HepG2 (cell line): ENCODE data around the gene POU5F1. TPM values are rescaled to one million over a fixed set of nuclear protein-coding genes. Genes with fewer than 3 reads are reported as not detected.

ENCODE experiments used
- ATAC-seq: fragments of 200-7000 bp; cut with Tn5 transposase; 3 replicates; pipeline ENCODE4 v1.9.1; 2020; ENCODE audit warnings: mild to moderate bottlenecking, moderate library complexity
- BruUV-seq: library from RNA; stranded (reverse); fragments of 400-500 nt; replicated peaks from 2 replicates; lab custom pipeline; 2021; lab: Mats Ljungman, UMichigan
- CTCF ChIA-PET: fragments of 300-600 bp; formaldehyde crosslinking; extraction: SDS; loops from one replicate; lab custom pipeline; 2021; ENCODE audit warnings: low total read pairs, inconsistent platforms, low intra/inter-chr PET ratio; lab: Yijun Ruan, JAX
- POLR2A ChIA-PET: fragments of 350-600 bp; sonication (Branson Sonifier 250); formaldehyde crosslinking; loops from one replicate; lab custom pipeline; 2020; ENCODE audit warnings: antibody characterized with exemption, inconsistent platforms; lab: Yijun Ruan, JAX
- DNase-seq: peaks from one replicate; pipeline ENCODE4 v3.0.0-alpha.2; 2015; ENCODE audit warnings: low spot score
- FAIRE-seq: peaks from 3 replicates; lab custom pipeline; 2011; peaks lifted over from hg19 to GRCh38; lab: Jason Lieb, UNC
- H2AFZ ChIP-seq: one replicate; pipeline ENCODE4 v1.6.1; 2011; ENCODE audit warnings: low read length, inconsistent platforms
- H3K27ac ChIP-seq: fragments of 300-600 bp; 3 replicates; pipeline ENCODE4 v1.8.0; 2011; ENCODE audit warnings: mixed run types, mild to moderate bottlenecking, mixed read lengths, low read length, inconsistent platforms; ENCODE audit not compliant: insufficient read depth; ENCODE audit errors: extremely low read length
- H3K27me3 ChIP-seq, 2 experiments: fragments of 200-600 bp in 1 of 2; 2 replicates in 1 of 2; 3 replicates in 1 of 2; pipeline versions ENCODE4 v1.6.0 to v1.8.0; 2011; ENCODE audit warnings: low read length in 2 of 2, mild to moderate bottlenecking in 2 of 2, moderate library complexity in 2 of 2, inconsistent platforms in 1 of 2; ENCODE audit not compliant: insufficient read depth in 2 of 2, control insufficient read depth in 1 of 2
- H3K36me3 ChIP-seq, 2 experiments: fragments of 200-600 bp in 1 of 2; replicated peaks in 1 of 2; 2 replicates in 1 of 2; 3 replicates in 1 of 2; pipeline versions ENCODE4 v1.5.1 to v1.8.0; 2011; ENCODE audit warnings: low read length in 2 of 2, inconsistent platforms in 1 of 2; ENCODE audit not compliant: insufficient read depth in 2 of 2, control insufficient read depth in 1 of 2
- H3K4me1 ChIP-seq: 2 replicates; pipeline ENCODE4 v1.5.1; 2012; ENCODE audit warnings: low read length, inconsistent platforms; ENCODE audit not compliant: insufficient read depth
- H3K4me2 ChIP-seq: 2 replicates; pipeline ENCODE4 v1.6.0; 2011; ENCODE audit warnings: low read depth, low read length, inconsistent platforms
- H3K4me3 ChIP-seq, 3 experiments: fragments of 200-600 bp in 1 of 3; sonication (generic), shearing (Covaris generic) in 1 of 3; replicated peaks in 1 of 3; 2 replicates each; pipeline ENCODE4 v1.5.1; 2011 to 2016; ENCODE audit warnings: low read length in 3 of 3, inconsistent platforms in 2 of 3, low read depth in 2 of 3, mild to moderate bottlenecking in 2 of 3, control low read depth in 1 of 3, mixed read lengths in 1 of 3; ENCODE audit not compliant: insufficient read depth in 1 of 3
- H3K79me2 ChIP-seq: one replicate; pipeline ENCODE4 v1.6.1; 2011; ENCODE audit warnings: low read length, inconsistent platforms; ENCODE audit not compliant: insufficient read depth
- H3K9ac ChIP-seq: 2 replicates; pipeline ENCODE4 v1.6.0; 2011; ENCODE audit warnings: mild to moderate bottlenecking, low read depth, low read length, inconsistent platforms; ENCODE audit not compliant: insufficient read depth
- H3K9me3 ChIP-seq: 2 replicates; pipeline ENCODE4 v1.5.1; 2012; ENCODE audit warnings: mild to moderate bottlenecking, low read length
- H4K20me1 ChIP-seq: 2 replicates; pipeline ENCODE4 v1.6.0; 2011; ENCODE audit warnings: inconsistent platforms, mild to moderate bottlenecking, low read length, moderate library complexity; ENCODE audit not compliant: insufficient read depth
- WGBS: methylation state at CpG from one replicate; pipeline ENCODE4 v1.1.6; 2017; ENCODE audit warnings: low lambda C conversion rate; 5-methylcytosine and 5-hydroxymethylcytosine counted together
- in situ Hi-C: cut with HindIII; loops from 2 replicates; pipeline ENCODE4 v1.10.0; 2017; ENCODE audit warnings: low pct_unique_long_range_greater_than_20kb; ENCODE audit not compliant: extremely low pct_ligation_motif_present
- intact Hi-C: fragments of 100-400 bp; cut with micrococcal nuclease; formaldehyde crosslinking; loops from one replicate; pipeline ENCODE4 v1.10.0; 2022; ENCODE audit not compliant: unreplicated experiment
- polyA plus RNA-seq, 8 experiments: library from polyadenylated mRNA; depleted of rRNA in 3 of 8; stranded (reverse) in 7 of 8; unstranded in 1 of 8; fragments of >200 nt; fragmentation: Illumina TruSeq in 4 of 8; extraction: Trizol in 4 of 8; gene quantifications; 2 replicates each; pipeline versions ENCODE4 v1.2.1 to v1.2.3, GENCODE V29; 2011 to 2016; ENCODE audit warnings: low read depth in 4 of 8, missing spikeins in 1 of 8, mixed read lengths in 1 of 8; ENCODE audit not compliant: insufficient read depth in 1 of 8
- total RNA-seq, 5 experiments: library from RNA; depleted of rRNA; stranded (reverse); fragments of >200 nt; fragmentation: Illumina TruSeq; extraction: Trizol; gene quantifications; 2 replicates each; pipeline ENCODE4 v1.2.3, GENCODE V29; 2016; ENCODE audit warnings: low read depth in 1 of 5
- TF ChIP-seq, protein P1 (sequence below): sonication (generic); formaldehyde crosslinking; IDR thresholded peaks from 2 replicates; pipeline ENCODE4 v1.8.0; 2022; ENCODE audit warnings: missing genetic modification reagents, mild to moderate bottlenecking, borderline replicate concordance
- TF ChIP-seq, protein P2 (sequence below): sonication (generic); formaldehyde crosslinking; IDR thresholded peaks from 2 replicates; pipeline ENCODE4 v1.4.0; 2020; ENCODE audit warnings: low read depth, missing genetic modification reagents

The POU5F1 gene
- total and polyA plus RNA-seq, 2 of the 13 experiments (the other 11 are each of a cell fraction or from before 2014, with no cell fraction given), result 2.5 to 7.2 TPM

DNA sequence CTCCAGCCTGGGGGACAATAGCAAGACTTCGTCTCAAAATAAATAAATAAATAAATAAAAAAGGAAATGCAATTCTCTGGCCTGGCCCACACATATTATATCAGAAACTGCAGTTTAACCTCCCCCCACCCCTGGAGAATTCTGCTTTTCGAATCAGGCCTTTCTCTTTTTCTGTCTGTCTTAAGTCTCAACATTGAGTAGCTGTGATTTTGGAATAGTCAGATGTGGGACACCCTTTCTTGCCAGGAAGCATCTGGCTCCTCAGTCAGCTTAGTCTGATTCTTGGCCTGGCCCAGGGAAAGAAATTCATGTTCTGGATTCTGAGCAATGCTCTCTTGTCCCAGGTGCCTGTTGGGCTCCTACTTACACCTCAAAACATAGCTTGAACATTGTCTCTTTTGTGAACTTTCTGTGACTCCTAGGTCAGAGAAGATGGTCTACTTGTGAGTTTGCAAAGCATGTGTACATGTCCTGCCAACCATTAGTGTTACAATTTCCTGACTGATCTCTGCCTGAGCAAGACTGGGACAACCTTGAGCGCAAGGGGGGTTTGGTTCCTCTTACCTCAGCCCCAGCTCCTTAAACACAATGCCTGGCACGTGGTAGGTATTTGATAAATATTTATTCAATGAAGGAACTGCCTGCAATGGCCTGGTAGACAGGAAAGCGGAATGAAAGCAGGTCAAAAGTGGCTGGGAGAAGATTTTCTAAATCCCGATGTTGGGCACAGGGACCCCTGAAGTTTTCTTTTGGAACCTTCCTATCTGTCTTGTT lies 23.8 kb upstream of the POU5F1 start:
- no peaks in the 10 kb centered on the region for H3K36me3 ChIP-seq
- ATAC-seq, result no peak
- H3K4me3 ChIP-seq, result no peak overlapping the region
- no TSS peak for BruUV-seq
- no peaks in the 10 kb centered on the region for H4K20me1 ChIP-seq
- intact Hi-C loops (no loop called here), in situ Hi-C loops (loop anchor here (5.0 kb wide), 2 partner anchors 57 to 173 kb away; partner anchors contain the start of gene PSORS1C2)
- peaks cover 29% of the 10 kb centered on the region for H3K4me1 ChIP-seq
- FAIRE-seq, result no peak
- H3K27me3 ChIP-seq, result no peaks in the 10 kb centered on the region; a peak in 1 of 5 replicates
- no peaks in the 10 kb centered on the region for H3K9me3 ChIP-seq
- 61% methylated on average over 6 of the region's 6 CpGs for WGBS
- POLR2A ChIA-PET, result interaction anchor here (0.8 kb wide), 1 partner anchor 173 kb away, joined by 3 read pairs; no protein-coding TSS in a partner anchor
- H3K9ac ChIP-seq, result no peak overlapping the region
- H3K4me2 ChIP-seq, result peak overlapping the region; percentile 4; the same call in 1 of the 2 replicates
- TF ChIP-seq, protein P1, sequence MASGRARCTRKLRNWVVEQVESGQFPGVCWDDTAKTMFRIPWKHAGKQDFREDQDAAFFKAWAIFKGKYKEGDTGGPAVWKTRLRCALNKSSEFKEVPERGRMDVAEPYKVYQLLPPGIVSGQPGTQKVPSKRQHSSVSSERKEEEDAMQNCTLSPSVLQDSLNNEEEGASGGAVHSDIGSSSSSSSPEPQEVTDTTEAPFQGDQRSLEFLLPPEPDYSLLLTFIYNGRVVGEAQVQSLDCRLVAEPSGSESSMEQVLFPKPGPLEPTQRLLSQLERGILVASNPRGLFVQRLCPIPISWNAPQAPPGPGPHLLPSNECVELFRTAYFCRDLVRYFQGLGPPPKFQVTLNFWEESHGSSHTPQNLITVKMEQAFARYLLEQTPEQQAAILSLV (CRISPR knock-in tag), result no peak
- TF ChIP-seq, protein P2, sequence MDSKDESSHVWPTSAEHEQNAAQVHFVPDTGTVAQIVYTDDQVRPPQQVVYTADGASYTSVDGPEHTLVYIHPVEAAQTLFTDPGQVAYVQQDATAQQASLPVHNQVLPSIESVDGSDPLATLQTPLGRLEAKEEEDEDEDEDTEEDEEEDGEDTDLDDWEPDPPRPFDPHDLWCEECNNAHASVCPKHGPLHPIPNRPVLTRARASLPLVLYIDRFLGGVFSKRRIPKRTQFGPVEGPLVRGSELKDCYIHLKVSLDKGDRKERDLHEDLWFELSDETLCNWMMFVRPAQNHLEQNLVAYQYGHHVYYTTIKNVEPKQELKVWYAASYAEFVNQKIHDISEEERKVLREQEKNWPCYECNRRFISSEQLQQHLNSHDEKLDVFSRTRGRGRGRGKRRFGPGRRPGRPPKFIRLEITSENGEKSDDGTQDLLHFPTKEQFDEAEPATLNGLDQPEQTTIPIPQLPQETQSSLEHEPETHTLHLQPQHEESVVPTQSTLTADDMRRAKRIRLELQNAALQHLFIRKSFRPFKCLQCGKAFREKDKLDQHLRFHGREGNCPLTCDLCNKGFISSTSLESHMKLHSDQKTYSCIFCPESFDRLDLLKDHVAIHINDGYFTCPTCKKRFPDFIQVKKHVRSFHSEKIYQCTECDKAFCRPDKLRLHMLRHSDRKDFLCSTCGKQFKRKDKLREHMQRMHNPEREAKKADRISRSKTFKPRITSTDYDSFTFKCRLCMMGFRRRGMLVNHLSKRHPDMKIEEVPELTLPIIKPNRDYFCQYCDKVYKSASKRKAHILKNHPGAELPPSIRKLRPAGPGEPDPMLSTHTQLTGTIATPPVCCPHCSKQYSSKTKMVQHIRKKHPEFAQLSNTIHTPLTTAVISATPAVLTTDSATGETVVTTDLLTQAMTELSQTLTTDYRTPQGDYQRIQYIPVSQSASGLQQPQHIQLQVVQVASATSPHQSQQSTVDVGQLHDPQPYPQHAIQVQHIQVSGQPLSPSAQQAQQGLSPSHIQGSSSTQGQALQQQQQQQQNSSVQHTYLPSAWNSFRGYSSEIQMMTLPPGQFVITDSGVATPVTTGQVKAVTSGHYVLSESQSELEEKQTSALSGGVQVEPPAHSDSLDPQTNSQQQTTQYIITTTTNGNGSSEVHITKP, result peak; percentile 80
- TF ChIP-seq, all 625 proteins: peak for 1
- CTCF ChIA-PET, result interaction anchor here (3.2 to 3.5 kb wide), 2 partner anchors 57 to 173 kb away, joined by 14 to 110 read pairs; partner anchors contain the start of gene PSORS1C2
- Histone ChIP-seq H2AFZ (no peak overlapping the region), H3K27ac (peak overlapping the region; percentile 1), H3K79me2 (peaks cover 7% of the 10 kb centered on the region)
- no peak for DNase-seq
